CD4-positive, alpha-beta T cell treated with Interleukin-15 for 1 hour (primary cell): Measurements from ENCODE around the gene ATXN1.
"Not testable (repeated sequence)": the region's sequence is repeated elsewhere in the genome, so short reads cannot be mapped to it uniquely, and the experiment has no call there.

Source experiments
- DNase-seq: peaks from one replicate; pipeline ENCODE4 v3.0.0-alpha.2; 2020

Gene ATXN1

GRCh38 chr6:16260602-16261001 lies 500.7 kb downstream of the ATXN1 start:
- not testable (repeated sequence) for DNase-seq

GRCh38 chr6:16259604-16260003 lies 501.7 kb downstream of the ATXN1 start:
- not testable (repeated sequence) for DNase-seq

- no peak for DNase-seq
Observed at GRCh38 chr6:16258709-16259075, 502.6 kb downstream of the ATXN1 start.

- no peak for DNase-seq
Observed at GRCh38 chr6:16257999-16258708, 503.1 kb downstream of the ATXN1 start.

- DNase-seq: no peak
Observed at GRCh38 chr6:16256781-16257180, 504.5 kb downstream of the ATXN1 start.

GRCh38 chr6:16254535-16254934 lies 506.7 kb downstream of the ATXN1 start:
- no peak for DNase-seq

- DNase-seq: no peak
Observed at GRCh38 chr6:16253399-16254144, 507.7 kb downstream of the ATXN1 start.

- no peak for DNase-seq
Observed at GRCh38 chr6:16252686-16253299, 508.5 kb downstream of the ATXN1 start.

GRCh38 chr6:16251706-16252105 lies 509.6 kb downstream of the ATXN1 start:
- DNase-seq: no peak

- no peak for DNase-seq
Observed at GRCh38 chr6:16249971-16250370, 511.3 kb downstream of the ATXN1 start.
